Upper lobe of left lung (tissue), 6 donors: Measurements from ENCODE around the gene ZNF385B. TPM values are rescaled to one million over a fixed set of nuclear protein-coding genes. Genes with fewer than 3 reads are reported as not detected.

Experiments used
- ATAC-seq, 2 donors: fragments of 200-7000 bp; cut with Tn5 transposase; one replicate each; pipeline ENCODE4 v1.9.1; 2022; ENCODE audit warnings: mild to moderate bottlenecking in 2 of 2, moderate library complexity in 2 of 2; ENCODE audit not compliant: low FRiP score in 2 of 2
- DNase-seq, 2 donors: peaks; one replicate each; pipeline ENCODE4 v3.0.0-alpha.2; 2019 to 2020
- H3K27ac ChIP-seq, 4 donors: fragments of 200-600 bp; sonication (generic); one replicate each; pipeline ENCODE4 v1.5.1; 2016 to 2019
- H3K27me3 ChIP-seq, 4 donors: fragments of 200-600 bp; sonication (generic); one replicate each; pipeline ENCODE4 v1.5.1; 2017 to 2019
- H3K36me3 ChIP-seq, 4 donors: fragments of 200-600 bp; sonication (generic); one replicate each; pipeline ENCODE4 v1.5.1; 2016 to 2019
- H3K4me1 ChIP-seq, 4 donors: fragments of 200-600 bp; sonication (generic); one replicate each; pipeline ENCODE4 v1.5.1; 2018 to 2019
- H3K4me3 ChIP-seq, 4 donors: fragments of 200-600 bp; sonication (generic); one replicate each; pipeline ENCODE4 v1.5.1; 2017 to 2019; ENCODE audit warnings: mild to moderate bottlenecking in 2 of 4, moderate library complexity in 1 of 4
- H3K9me3 ChIP-seq, 4 donors: fragments of 200-600 bp; sonication (generic); one replicate each; pipeline ENCODE4 v1.5.1; 2018 to 2019
- CTCF ChIP-seq, 6 experiments: fragments of 450-650 bp in 4 of 6; fragments of 200-600 bp in 2 of 6; sonication (generic) in 2 of 6; IDR thresholded peaks; one replicate each; pipeline ENCODE4 v1.5.1; 2016 to 2019; ENCODE audit warnings: antibody characterized with exemption in 6 of 6
- EP300 ChIP-seq, 4 donors: sonication (generic); formaldehyde crosslinking; IDR thresholded peaks; one replicate each; pipeline ENCODE4 v1.5.1; 2017; ENCODE audit warnings: antibody characterized with exemption in 4 of 4, control low read depth in 2 of 4
- POLR2A ChIP-seq, 4 donors: fragments of 450-650 bp; IDR thresholded peaks; one replicate each; pipeline ENCODE4 v1.5.1; 2016 to 2017; ENCODE audit warnings: antibody characterized with exemption in 4 of 4, mild to moderate bottlenecking in 2 of 4
- WGBS, 2 donors: methylation state at CpG; one replicate each; pipeline ENCODE4 v1.1.5; 2017 to 2018; 5-methylcytosine and 5-hydroxymethylcytosine counted together
- small RNA-seq, 4 donors: library from RNA; depleted of rRNA; stranded (forward); fragments of <200 nt; gene quantifications; one replicate each; pipeline ENCODE3, GENCODE V24; 2016
- total RNA-seq, 6 donors: library from RNA; depleted of rRNA in 4 of 6; stranded (reverse); fragments of >200 nt in 4 of 6; gene quantifications; one replicate each; pipeline versions ENCODE4 v1.1.0 to v1.2.1, GENCODE V29; 2016 to 2021
- donor health status: DM: no; HTN: no; CAD: no; lungs with moderate emphysema.
- donor health status: DM: no; HTN: yes; CAD: no; lungs with severe emphysema.

ZNF385B gene
- total RNA-seq, 6 donors from 2014 or later, result 22.1 to 93.5 (median 40.2) TPM

DNA sequence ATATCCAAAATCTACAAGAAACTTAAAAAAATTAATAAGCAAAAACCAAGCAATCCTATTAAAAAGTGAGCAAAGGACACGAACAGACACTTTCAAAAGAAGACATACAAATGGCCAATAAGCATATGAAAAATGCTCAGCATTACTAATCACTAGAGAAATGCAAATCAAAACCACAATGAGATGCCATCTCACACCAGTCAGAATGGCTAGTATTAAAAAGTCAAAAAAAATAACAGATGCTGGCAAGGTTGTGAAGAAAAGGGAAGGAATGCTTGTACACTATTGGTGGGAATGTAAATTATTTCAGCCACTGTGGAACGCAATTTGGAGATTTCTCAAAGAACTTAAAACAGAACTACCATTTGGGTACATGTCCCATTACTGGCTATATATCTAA is 467.9 kb downstream of the ZNF385B start:
- Histone ChIP-seq H3K27me3 (no peaks in the 10 kb centered on the region), H3K9me3 (no peaks in the 10 kb centered on the region), H3K36me3 (no peaks in the 10 kb centered on the region), H3K4me3 (no peak overlapping the region), H3K27ac (no peak overlapping the region), H3K4me1 (no peaks in the 10 kb centered on the region)
- DNase-seq, result no peak
- WGBS, 2 donors, result 78 to 87% methylated on average over 2 of the region's 2 CpGs
- TF ChIP-seq CTCF (IDR thresholded peaks at IDR 0.05), result no peak
- TF ChIP-seq POLR2A (IDR thresholded peaks at IDR 0.05), result no peak
- TF ChIP-seq EP300 (IDR thresholded peaks at IDR 0.05), result no peak
- no peak for ATAC-seq

Small RNA genes lying within 50 kb of the gene (small RNA-seq; reads per million reads assigned to genes)
- gene MIR1258, result 0 reads per million in 4 donors

Other genes starting within 250 kb of the ZNF385B start
- 10 to 100 TPM in 5 of 6 donors, 1 to 10 TPM in 1; 9.5 to 31.5 (median 17.3) TPM for gene CWC22, start 145.7 kb upstream of the ZNF385B start, total RNA-seq